ENCODE measurements around the gene IGFL1.
"Not testable (repeated sequence)": the region's sequence is repeated elsewhere in the genome, so short reads cannot be mapped to it uniquely, and the experiment has no call there.

The IGFL1 gene

DNA sequence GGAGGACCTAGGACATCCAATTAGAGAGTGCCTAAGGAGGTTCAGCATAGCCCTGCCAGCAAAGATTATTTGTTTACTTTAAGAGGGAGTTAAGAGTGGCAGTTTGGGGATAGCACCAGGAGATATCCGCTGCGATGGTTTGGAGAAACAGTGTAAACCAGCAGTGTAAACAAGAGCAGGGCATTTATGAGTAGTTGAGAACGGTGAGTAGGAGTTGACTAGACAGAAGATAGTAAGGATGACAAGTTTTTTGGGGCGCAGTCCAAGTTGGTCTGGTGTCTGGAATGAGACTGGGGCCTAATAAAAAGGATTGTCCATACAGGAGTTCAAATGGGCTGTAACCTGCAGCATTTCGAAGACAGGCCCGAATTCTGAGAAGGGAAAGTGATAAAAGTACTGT lies 44.4 kb downstream of the IGFL1 start:
- not testable (repeated sequence) for DNase-seq

DNA sequence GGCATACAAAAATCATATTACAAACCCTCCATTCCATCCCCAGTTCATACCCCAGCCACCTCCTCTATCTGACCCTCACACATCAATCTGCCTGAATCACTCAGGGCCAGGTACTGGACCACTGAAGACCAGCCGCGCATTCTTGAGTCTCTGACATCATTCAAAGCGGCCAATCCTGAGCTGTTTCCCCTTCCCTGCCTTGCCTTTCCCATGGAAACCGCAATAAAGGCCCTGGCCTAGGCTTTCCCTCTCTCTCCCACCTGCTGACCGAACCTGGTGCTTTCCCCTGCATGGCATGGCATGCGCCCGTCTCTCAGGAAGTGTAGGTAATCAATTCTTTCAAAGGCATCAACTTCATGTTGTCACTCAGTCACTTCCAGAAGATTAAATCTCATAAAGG lies 49.6 kb downstream of the IGFL1 start:
- DNase-seq: no peak
